Stimulated activated CD4-positive, alpha-beta T cell treated with anti-CD3 and anti-CD28 coated beads, Interleukin-12 subunit alpha, Interleukin-12 subunit beta, amount 100 ng/mL, for 24 hours (primary cell): ENCODE results near the gene CS.
"Not testable (repeated sequence)": the region's sequence is repeated elsewhere in the genome, so short reads cannot be mapped to it uniquely, and the experiment has no call there.

ENCODE experiments used
- DNase-seq, 2 experiments: peaks; one replicate each; pipeline ENCODE4 v3.0.0-alpha.2; 2020; ENCODE audit warnings: low read depth in 2 of 2

Gene CS

GRCh38 chr12:56321027-56321426 is 20.9 kb upstream of the CS start:
- no peak for DNase-seq

GRCh38 chr12:56317675-56318074 is 17.5 kb upstream of the CS start:
- no peak for DNase-seq

GRCh38 chr12:56315622-56316473 is 15.7 kb upstream of the CS start, which contains the start of gene CNPY2:
Gene CNPY2, minus strand, starts transcription at chr12:56315988. Its CDS starts 771 bp downstream, at chr12:56315217.
- peak; percentile 85 to 93 for DNase-seq

DNA sequence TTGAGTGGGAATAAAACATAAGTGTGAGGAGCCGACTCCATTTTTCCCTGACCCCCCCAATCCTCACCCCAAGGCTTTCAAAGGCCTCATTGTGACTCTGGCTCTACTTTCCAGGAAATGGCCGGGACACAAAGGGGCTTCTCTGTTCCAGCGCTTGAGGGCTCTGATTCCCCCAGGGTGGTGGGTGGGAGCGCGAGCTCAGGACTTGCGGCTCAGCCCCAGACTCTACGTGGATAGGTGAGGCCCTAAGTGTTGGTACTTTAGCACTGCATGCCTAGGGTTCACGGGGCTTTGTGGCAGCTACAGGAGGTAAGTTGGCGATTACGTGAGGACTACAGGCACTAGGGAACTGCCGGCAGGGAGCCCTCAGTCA is 15.1 kb upstream of the CS start:
- no peak for DNase-seq

DNA sequence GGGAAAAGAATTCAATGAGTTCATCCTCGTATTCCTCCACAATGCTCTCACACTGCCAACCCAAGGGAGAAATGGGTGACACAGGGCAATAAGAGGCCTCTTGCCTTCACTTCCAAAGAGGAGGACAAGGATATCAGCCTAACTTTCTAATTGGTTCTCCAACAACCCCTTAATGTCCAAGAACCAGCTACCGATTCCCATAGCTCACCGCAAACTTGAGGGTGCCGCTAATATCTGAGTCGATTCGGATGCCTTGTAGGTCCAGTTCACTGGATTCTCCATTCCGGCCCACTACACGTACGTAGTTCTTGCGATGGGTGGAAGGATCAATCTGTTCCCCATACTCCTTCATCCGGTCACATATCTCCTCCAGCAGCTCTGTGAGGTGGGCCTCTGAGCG is 10.9 kb upstream of the CS start:
- no peak for DNase-seq

GRCh38 chr12:56308714-56309113 is 8.6 kb upstream of the CS start:
- DNase-seq: no peak

DNA sequence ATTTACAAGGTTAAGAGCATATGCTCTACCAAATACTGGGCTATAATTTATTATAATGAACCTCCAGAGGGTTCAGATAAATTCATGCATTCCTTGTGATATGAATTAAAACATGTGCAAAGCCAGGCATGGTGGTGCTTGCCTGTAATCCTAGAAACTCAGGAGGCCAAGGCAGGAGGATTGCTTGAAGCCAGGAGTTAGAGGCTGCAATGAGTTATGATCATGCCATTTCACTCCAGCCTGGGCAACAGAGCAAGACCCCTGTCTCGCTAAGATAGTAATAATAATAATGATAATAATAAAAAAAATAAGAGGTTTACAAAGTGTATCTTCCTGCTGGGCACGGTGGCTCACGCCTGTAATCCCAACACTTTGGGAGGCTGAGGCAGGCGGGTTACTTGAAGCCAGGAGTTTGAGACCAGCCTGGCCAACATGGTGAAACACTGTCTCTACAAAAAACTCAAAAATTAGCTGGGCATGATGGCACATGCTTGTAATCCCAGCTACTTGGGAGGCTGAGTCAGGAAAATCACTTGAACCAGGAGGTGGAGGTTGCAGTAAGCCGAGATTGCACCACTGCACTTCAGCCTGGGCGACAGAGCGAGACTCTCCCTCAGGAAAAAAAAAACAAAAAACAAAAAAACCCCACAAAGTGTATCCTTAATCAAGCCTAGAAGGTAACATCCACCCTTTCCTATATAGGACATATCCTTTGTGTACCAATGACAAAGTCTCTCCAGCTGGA is 7.3 kb upstream of the CS start:
- DNase-seq: no peak

DNA sequence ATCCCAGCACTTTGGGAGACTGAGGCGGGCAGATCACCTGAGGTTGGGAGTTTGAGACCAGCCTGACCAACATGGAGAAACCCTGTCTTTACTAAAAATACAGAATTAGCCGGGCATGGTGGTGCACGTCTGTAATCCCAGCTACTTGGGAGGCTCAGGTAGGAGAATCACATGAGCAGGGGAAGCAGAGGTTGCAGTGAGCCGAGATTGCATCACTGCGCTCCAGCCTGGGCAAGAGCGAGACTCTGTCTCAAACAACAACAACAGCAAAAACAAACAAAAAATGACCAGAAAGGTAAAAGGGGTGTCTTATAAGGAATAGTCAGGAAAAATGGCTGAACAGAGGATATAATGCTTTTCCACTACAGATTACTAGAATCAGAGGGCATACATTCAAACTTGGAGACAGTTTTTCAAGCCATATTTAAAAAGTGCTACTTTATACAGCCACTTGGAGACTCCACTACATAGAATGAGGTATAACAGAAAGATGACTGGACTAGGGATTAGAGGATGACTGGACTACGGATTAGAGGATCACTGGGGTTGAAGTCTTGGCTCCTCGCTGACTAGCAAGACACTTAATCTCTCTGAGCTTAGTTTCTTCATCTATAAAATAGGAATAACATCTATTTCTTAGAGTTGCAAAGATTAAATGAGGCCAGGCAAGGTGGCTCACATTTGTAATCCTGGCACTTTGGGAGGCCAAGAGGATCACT is 4.9 kb upstream of the CS start:
- no peak for DNase-seq

DNA sequence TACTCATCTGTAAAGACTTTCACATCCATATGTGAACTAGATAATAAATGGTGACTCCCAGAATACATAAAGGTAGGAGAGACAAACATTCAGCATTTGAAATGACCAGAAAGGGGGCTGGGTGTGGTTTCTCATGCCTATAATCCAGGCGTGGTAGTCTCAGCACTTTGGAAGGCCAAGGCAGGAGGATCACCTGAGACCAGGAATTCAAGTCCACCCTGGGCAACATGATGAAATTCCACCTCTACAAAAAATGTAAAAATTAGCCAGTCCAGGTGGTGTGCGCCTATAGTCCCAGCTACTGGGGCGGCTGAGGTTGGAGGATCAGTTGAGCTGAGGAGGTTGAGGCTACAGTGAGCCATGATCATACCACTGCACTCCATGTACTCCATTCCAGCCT is 4.1 kb upstream of the CS start:
- DNase-seq: no peak

DNA sequence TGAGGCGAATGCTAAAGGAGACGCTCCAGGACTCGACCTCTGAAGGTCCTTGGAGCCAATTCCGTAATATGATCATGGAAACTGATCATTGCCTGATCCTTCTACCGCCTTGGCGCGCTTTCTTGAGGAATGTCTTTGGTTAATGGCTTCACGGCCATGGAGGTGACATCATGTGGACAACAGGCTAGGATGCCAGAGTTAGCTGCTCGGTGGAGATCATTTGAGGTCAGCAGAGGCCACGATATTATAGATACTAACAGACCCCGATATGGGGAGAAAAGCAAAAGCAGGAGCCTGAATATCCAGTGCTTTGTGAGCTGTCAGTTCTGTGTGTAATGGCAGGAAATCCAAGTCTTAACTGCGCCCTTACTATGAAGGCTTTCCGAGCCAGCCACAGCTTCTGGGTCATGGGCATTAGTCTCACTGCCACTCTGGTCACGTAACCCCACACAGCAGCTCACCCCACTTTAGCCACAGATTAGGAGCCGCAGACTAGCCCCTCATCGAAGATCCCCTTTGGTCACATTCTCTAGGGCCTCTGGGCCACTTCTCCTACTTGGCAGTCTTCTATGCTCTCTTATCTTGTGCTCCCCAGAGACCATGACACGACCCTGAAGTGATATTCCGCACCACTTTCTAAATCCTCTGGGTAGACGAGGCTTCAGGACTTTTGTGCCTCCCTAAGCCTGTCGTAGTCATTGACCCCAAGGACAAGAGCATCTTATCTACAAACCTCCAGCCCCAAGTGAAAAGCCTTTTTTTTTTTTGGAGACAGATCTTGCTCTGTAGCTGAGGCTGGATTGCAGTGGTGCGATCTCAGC is 724 bp upstream of the CS start:
- DNase-seq: no peak

DNA sequence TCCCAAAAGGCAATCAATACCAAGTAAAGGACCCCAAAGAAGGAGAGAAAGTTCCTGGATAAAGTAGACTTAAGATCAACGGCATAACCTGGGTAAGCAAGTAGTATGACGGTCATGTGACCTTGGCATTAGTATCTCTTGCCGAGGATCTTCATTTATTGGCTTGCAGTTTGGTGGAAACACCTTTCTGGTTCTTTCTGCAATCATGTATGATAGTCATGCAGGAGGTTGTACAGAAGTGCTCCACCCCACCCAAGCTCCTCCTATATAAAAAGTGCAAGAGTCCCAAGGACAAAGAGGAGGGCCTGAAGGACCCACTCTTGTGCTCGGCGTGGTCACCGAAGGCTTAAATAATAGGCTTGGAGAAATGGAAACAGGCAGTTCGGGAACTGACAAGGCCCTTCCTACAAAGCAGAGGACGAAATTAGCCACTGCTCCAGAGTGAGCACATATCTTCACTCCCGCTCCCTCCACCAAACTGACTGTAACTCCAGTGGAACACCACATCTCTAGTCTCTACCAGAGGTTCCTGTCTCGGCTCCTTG is 750 bp downstream of the CS start:
- no peak for DNase-seq

GRCh38 chr12:56298828-56299227 is 1.3 kb downstream of the CS start:
- no peak for DNase-seq

DNA sequence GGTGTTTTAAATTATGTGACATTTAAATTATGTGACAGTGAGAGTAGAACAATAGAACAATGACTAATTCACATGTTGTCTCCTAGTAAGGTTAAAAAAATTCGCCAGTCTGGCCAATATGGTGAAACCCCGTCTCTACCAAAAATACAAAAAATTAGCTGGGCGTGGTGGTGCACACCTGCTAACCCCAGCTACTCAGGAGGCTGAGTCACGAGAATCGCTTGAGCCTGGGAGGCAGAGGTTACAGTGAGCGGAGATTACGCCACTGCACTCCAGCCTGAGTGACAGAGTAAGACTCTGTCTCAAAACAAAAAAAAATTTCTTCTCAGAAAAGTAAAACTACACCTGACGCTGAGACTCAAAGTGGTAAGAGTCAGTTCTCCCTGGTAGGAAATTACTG is 2.7 kb downstream of the CS start:
- no peak for DNase-seq

- no peak for DNase-seq
These were observed 3.8 kb downstream of the CS start for GRCh38 chr12:56296295-56296694.

- DNase-seq: no peak
These were observed 6.3 kb downstream of the CS start for GRCh38 chr12:56293795-56294194.

DNA sequence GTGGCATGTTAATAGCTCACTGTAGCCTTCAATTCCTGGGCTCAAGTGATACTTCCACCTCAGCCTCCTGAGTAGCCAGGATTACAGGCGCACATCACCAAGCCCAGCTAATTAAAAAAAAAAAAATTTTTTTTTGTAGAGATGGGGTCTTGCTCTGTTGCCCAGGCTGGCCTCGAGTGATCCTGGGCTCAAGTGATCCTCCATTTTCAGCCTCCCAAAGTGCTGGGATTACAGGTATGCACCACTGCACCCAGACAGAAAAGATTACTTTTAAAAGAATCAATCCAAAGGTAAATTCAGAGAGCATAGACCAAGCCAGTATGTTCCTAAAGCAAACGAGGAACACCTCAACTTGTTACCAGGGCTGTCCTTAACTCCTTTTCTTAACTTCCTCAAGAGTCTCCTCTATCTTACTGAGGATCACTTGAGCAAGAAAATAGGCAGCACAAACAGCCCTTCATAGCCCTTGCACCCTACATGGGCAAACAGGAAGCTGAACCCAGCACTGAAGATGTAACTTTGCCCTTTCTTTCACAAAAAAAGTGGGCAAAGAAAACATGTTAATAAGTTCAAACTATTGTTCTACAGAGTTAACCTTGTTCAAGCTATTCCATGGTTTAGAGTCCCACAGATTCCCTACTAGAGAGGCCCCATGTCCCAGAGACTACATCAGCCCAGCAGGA is 11.3 kb downstream of the CS start:
- DNase-seq: no peak

GRCh38 chr12:56286044-56286830 is 13.9 kb downstream of the CS start:
- no peak for DNase-seq

DNA sequence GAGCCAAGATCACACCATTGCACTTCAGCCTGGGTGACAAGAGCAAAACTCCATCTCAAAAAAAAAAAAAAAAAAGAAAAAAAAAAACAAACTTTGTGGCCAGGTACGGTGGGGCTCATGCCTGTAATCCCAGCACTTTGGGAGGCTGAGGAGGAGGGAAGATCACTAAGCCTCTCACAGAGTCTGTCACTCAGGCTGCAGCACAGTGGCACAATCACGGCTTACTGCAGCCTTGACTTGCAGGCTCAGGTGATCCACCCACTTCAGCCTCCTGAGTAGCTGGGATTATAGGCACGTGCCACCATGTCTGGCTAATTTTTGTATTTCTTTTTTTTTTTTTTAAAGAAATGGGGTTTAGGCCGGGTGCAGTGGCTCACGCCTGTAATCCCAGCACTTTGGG is 15.9 kb downstream of the CS start:
- DNase-seq: not testable (repeated sequence)

DNA sequence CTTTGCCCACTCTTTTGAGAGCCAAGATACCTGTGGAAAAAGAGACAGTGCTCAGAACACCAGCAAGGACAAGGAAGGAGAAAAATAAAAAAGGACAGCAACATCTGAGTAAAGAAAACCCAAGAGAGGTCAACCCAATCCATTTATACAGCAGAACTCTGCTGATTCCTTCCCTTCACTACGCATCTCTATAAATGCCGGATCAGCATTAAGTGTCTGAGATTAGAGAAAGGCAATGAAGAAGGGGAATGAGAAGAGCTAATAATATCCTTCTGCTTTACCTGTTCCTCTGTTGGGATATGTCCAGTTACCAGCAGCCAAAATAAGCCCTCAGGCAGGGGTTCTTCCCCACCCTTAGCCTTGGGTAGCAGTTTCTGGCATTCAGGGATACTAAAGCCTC is 17.6 kb downstream of the CS start:
- DNase-seq: no peak

DNA sequence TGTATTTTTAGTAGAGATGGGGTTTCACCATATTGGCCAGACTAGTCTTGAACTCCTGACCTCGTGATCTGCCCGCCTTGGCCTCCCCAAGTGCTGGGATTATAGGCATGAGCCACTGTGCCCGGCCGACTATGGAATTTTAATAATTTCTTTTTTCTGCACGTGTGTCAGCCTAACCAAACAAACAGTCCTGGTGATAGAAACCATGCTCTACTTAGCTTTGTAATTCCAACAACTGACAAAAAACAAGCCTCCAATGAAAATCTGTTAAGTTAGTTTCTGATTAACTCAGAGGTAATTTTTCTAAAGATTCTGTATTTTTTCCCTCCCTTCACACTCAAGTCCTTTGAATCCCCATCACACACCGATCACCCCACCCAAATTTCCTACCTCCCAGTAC is 18.1 kb downstream of the CS start:
- DNase-seq: no peak
